GM18505 (cell line): ENCODE results near the gene SGMS2.

ENCODE experiments used
- ATAC-seq: cut with Tn5 transposase; IDR thresholded peaks from one replicate; pipeline ENCODE4 v1.9.1; 2021; ENCODE audit not compliant: unreplicated experiment
- POLR2A ChIP-seq: IDR thresholded peaks from 4 replicates; pipeline ENCODE4 v1.6.1; 2011; ENCODE audit warnings: borderline replicate concordance; ENCODE audit not compliant: insufficient read depth, insufficient read length; ENCODE audit errors: extremely low read depth

Gene SGMS2

DNA sequence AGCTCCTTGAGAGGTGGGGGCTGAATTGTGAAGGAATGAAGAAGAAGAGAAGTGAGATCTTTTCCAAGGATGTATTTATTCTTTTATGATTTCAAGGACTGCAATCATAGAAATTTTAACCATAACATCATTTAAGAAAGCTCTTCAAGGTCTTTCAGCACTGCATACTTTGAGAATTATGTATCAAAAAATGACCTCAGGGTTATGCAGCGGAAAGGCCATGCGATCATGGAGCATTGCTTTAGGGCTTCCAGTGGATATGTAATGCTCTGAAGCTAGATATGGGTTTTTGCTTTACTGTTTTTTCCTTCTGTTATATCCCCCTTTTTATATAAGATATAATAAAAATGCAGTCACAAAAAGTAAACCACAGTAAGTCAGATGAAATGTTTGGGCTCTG is 38.7 kb downstream of the SGMS2 start:
- ATAC-seq, result no peak
- no peak for TF ChIP-seq POLR2A

DNA sequence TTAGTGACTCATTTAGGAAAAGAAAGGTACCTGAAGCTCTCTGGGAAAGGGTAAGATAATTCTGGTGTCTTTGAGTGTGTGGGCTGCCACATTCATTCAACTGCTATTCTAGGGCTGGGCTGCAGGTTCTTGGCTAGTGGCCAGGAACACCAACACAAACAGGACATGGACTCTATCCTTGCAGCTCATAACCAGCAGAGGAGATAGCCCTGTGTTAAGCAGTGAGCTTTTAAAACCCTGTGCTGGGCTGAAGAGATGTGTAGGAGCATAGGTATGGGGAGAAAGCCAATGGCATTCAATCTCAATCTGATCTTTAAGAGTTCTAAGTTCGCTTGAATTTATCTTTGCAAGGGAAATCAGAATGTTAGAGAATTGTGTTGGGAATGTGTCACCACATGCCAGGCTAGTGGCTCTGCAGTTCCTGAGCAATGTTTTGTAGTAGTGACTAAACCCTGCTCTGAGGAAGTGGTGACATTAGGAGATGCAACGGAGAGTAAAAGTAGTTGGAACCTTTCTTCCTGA is 39.2 kb downstream of the SGMS2 start:
- no peak for TF ChIP-seq POLR2A
- no peak for ATAC-seq

DNA sequence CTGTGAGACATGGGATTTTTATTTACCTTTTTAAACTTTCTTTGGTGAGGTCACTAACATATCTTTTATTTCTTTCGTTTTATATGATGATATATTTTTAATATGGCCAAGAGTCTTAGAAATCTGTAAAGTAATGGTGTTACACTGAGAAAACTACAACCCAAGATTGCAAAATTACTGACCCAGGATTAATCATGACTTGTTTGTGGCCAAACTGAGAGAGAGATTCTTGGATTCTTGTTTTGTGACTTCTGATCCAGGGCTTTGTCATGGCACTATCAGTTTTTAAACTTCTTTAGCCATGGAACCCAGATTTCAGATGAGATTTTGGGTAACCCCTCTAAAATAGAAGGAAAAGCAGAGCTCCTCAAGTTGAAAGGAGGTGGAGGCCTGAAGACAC is 42.0 kb downstream of the SGMS2 start:
- ATAC-seq, result no peak
- no peak for TF ChIP-seq POLR2A

DNA sequence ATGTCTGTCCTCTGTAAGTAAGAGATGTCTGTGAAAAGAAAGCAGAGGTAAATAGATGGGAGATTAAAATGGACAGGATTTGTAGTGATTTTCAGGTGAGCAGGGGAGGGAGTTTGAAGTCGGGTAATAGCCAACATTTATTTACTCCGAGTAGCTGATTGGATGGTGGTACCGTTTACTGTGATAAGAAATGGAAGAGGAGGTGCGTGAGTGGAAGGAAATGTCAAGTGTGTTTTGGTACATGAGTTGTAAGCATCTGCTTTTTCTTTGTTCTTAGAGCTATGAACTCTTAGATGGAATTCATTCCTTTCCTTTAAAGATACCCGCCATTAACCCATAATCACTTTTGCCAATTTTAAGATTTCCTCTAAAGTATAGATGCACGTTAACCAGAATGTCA is 45.5 kb downstream of the SGMS2 start:
- TF ChIP-seq POLR2A, result no peak
- no peak for ATAC-seq

DNA sequence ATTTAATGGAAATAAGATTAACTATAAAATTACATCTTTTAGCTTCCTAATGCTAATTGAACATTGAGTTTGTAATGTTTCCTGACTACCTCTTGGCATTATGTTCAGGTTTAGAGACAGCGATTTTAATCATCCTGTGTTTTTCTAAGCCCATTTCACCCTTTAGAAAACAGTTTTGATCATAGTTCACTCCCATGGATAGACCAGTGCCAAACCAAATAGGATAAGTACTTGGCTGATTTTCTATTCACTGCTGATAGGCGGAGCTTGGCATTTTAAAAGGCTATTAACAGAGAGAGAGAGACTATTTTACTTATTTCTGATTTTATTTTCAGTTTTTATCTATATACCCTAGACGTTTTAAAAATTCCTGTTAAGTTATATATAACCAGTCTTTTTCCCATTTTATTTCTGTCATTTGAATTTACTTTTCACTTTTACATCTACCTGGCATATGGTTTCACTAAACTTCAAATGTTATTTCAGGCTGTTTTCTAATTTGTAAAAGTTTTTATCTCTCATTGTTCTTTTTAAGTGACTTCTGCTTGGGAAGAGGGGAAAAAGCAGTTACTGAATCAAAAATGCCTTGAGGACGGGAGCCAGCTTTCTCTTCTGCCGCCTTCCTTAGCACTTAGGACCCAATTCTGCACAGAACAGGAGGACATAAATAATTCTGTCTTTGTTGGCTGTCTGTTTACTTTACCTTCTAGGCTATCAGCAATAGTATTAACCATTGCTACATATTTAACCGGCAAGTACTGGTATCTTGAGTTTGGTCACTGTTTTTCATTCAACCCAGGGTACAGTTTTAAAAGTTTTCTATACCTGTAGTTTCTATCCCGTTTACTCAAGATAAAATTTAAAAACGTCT is 46.4 kb downstream of the SGMS2 start:
- no peak for TF ChIP-seq POLR2A
- ATAC-seq, result no peak

DNA sequence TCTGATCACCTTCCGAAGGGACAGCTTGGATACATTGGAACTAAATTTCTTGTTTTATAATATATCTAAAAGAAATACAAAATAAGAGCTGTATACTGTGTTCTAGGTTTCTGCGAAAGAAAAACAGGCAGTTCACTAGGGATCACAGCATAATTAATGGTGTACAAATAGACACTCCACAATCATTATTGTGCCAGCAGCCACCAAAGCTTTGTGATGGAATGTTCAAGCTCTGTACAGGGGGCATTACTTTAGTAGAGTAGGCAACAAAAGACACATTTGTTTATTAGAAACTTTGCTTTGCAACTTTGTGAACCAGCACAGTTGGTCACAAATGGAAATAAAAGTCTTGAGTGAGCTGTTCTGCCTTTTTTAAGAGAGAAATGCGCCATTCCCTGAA is 49.3 kb downstream of the SGMS2 start:
- TF ChIP-seq POLR2A, result no peak
- no peak for ATAC-seq

DNA sequence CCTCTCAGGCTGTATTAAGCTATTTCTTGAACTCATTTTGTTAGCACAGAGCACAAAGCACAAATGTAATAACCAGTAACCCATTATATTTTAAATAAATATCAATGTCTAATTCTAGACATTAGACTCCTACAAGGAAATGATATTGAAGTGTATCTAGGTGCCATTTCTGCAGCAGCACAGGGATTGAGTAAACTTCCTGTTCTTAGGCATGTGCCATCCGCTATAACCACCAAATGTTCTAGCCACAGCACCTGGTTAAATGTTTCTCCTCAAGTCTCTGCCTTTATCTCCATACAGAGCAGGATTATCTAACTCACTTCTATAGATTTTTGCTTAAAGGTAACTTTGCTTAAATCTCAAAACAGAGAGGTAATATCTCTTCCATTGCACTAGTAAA is 51.4 kb downstream of the SGMS2 start:
- TF ChIP-seq POLR2A, result no peak
- no peak for ATAC-seq

DNA sequence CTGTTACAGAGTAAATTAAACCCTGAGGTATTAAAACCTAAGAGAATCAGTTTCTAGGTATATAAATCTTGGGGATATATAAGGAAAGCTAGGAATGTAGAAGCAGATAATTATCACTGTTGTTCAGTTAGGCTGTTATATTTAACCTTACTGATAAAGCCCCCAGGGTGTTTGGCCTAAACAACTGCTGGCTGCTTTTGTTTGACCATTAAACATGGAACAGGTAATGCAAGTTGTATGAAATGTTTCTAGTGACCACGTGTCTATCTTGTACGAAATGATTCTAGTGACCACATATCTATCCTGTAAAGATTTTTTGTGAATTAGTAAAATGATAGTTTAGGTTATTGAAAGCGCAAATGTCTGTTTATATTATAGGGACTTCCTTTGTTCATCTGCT is 52.6 kb downstream of the SGMS2 start:
- no peak for TF ChIP-seq POLR2A
- ATAC-seq, result no peak

DNA sequence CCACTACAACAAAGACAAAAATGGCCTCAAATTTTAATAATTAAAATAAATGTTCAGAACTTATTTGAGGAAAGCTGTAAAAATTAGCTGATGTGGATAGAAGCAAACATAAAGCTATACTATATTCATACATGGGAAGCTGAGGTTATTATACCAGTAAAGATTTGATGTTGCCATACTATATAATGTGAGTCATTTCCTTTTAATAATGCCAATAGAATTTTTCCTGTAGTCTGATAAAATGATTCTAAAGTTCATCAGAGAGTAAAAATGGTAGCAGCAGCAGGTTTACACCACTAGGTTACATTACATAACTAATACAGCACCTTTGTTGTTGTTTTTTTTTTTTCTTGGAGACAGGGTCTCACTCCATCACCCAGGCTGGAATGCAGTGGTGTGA is 61.1 kb downstream of the SGMS2 start:
- no peak for ATAC-seq
- no peak for TF ChIP-seq POLR2A

DNA sequence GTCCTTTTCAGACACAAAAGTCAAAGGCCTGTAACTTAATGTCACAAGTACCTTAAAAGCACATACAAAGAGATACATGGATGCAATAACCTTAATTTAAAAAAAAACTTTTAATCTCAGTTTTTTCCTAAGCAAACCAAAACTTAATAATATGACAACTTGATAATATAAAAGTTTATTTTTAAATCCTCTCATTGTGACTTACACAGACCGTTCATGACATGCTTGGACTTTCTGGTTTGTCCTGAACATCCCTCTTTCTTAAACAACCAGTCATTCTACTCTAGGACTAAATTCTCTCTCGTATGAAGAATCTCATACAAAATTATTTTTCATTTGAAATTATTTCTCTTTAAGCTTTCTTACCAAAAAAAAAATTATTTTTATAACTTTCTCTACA is 63.5 kb downstream of the SGMS2 start:
- no peak for TF ChIP-seq POLR2A
- no peak for ATAC-seq

DNA sequence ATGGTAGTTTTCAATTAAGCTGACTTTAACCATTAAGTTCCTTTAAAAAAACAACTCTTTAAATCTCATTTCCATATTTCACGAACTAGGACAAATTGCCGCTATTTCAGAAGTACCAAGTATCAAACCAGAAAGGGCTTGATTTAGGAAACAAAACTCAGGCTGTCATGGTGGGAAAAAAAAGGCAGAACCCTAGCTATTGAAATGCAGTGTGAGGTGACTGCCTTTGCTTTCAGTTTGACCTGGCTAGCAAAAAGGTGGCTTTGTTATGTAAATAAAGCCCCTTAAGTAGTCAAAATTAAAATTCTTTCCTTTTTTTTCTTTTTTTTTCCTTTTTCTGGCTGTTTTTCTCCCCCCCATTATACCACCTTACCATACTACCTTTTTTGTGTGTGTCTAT is 66.0 kb downstream of the SGMS2 start:
- no peak for TF ChIP-seq POLR2A
- no peak for ATAC-seq

DNA sequence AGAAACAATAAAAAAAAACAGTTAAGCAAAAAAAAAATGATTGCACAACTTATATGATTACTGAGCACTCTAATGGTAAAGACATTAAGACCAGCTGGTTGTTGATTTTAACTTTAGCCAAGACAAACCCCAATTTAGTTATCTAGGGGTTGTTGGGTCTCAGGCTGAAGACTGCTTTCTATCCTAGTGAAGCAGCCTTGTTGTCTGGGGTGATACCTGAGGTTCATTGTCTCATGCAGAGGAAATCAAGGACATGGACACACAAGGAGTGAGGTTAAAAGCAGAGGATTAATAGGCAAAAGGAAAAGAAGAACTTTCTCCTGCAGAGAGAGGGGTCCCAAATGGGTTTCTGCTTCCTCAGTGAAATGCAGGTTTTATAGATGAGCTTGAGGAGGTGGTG is 66.6 kb downstream of the SGMS2 start:
- no peak for ATAC-seq
- TF ChIP-seq POLR2A, result no peak

DNA sequence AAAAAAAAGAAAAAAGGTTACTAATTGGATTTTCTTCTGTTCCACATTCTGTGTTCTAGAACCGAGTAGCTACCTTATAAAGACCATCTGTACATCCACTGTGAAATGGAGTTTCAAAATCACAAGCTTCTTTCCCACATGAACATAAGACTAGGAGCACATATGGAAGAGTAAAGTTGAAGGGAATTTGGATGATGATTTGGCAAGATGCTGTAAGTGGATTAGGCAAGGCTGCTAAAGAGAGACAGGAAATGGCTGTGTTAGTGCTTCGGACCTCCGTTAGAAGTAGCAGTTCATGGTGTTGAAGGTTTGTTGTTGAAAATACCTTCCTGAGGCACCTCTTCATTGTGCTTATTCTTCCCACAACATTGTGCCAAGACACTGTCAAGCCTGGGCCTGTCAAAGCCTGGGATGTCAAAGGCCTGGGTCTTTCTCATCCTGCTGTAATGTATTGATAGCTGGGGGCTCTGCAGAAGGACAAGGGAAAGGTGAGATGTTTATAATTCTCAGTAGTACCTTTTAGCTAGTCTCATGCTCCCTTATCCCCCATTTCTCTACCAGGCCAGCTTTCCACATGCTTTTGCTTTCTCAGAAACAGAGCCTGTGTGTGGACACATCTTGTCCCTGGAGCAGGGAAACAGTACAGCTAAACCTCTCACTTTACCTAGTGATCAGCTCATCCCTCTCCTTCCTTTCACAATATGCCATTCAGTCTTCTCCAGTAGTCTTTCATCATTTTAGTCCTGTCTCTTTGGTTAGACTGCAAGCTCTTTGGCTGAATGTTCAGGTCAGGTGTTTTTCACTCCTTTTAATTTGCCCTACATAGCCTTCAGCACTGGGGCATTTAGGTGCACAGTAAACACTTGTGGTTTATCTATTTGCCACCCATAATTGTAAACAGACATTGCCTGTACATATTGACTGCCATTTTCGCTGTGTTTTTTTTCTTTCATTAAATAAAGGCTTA is 68.7 kb downstream of the SGMS2 start:
- ATAC-seq, result no peak
- no peak for TF ChIP-seq POLR2A
